Left ventricle myocardium inferior (tissue), 1 donor: ENCODE results near the gene PTEN. TPM values are rescaled to one million over a fixed set of nuclear protein-coding genes. Genes with fewer than 3 reads are reported as not detected.
A peak's percentile ranks its signal among the peaks of the same experiment; 100 is the strongest.

ENCODE experiments used
- DNase-seq: peaks from one replicate; pipeline ENCODE4 v3.0.0-alpha.2; 2020
- H3K27ac ChIP-seq: fragments of 200-600 bp; replicated peaks from 2 replicates; pipeline ENCODE4 v1.8.0; 2021
- H3K27me3 ChIP-seq: fragments of 200-600 bp; 2 replicates; pipeline ENCODE4 v1.8.0; 2021; ENCODE audit warnings: low read depth
- H3K36me3 ChIP-seq: fragments of 200-600 bp; 2 replicates; pipeline ENCODE4 v1.8.0; 2021
- H3K4me1 ChIP-seq: fragments of 200-600 bp; 2 replicates; pipeline ENCODE4 v1.8.0; 2021
- H3K4me3 ChIP-seq: fragments of 200-600 bp; 2 replicates; pipeline ENCODE4 v1.8.0; 2021; ENCODE audit warnings: mild to moderate bottlenecking, moderate library complexity
- H3K9me3 ChIP-seq: fragments of 200-600 bp; replicated peaks from 2 replicates; pipeline ENCODE4 v1.8.0; 2021
- intact Hi-C: fragments of 100-400 bp; cut with micrococcal nuclease; formaldehyde crosslinking; loops from one replicate; pipeline ENCODE4 v1.11.0; 2022
- long read RNA-seq: library from polyadenylated mRNA; unstranded; transcript quantifications from one replicate; pipeline ENCODE4 v2.0.0, GENCODE V29; 2021
- total RNA-seq: library from RNA; stranded (reverse); fragmentation: NEBNext Ultra II Directional; extraction: Animal tissue kit (Norgen Biotek cat#: 25700); gene quantifications from one replicate; pipeline ENCODE4 v1.2.1, GENCODE V29; 2021
- TF ChIP-seq, protein P1 (sequence below): fragments of 200-600 bp; IDR thresholded peaks from 2 replicates; pipeline ENCODE4 v1.8.0; 2021; ENCODE audit warnings: antibody characterized with exemption, mild to moderate bottlenecking, borderline replicate concordance
- donor health status: DM: no; HTN: yes; CAD: no; lungs with severe emphysema.

Gene PTEN
- total RNA-seq, result 49.9 TPM
- long read RNA-seq, full-length matches to known transcripts, result 74 of 95 reads
- long read RNA-seq, partial matches to known transcripts, result 3 of 95 reads
- long read RNA-seq, other reads (novel, unspliced or antisense), result 18 of 95 reads

- TF ChIP-seq, protein P1, sequence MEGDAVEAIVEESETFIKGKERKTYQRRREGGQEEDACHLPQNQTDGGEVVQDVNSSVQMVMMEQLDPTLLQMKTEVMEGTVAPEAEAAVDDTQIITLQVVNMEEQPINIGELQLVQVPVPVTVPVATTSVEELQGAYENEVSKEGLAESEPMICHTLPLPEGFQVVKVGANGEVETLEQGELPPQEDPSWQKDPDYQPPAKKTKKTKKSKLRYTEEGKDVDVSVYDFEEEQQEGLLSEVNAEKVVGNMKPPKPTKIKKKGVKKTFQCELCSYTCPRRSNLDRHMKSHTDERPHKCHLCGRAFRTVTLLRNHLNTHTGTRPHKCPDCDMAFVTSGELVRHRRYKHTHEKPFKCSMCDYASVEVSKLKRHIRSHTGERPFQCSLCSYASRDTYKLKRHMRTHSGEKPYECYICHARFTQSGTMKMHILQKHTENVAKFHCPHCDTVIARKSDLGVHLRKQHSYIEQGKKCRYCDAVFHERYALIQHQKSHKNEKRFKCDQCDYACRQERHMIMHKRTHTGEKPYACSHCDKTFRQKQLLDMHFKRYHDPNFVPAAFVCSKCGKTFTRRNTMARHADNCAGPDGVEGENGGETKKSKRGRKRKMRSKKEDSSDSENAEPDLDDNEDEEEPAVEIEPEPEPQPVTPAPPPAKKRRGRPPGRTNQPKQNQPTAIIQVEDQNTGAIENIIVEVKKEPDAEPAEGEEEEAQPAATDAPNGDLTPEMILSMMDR, result no peak
- no peaks in the 10 kb centered on the region for H3K9me3 ChIP-seq
Observed at GRCh38 chr10:87863053-87863943, at the start of gene PTEN, which contains the start of gene KLLN. Gene PTEN (plus strand): TSS chr10:87863625. CDS start chr10:87864470, 845 bp downstream. Gene KLLN (minus strand): TSS chr10:87863533. CDS start chr10:87862487, 1,046 bp downstream.

GRCh38 chr10:87816163-87816897 is 47.1 kb upstream of the PTEN start:
- TF ChIP-seq, protein P1, result no peak
- H3K27me3 ChIP-seq, result no peaks in the 10 kb centered on the region
- H3K4me1 ChIP-seq, result peaks cover 38% of the 10 kb centered on the region
- no peaks in the 10 kb centered on the region for H3K9me3 ChIP-seq
- peaks cover 24% of the 10 kb centered on the region for H3K36me3 ChIP-seq
- intact Hi-C loops, result no loop called here
- peak overlapping the region; percentile 81 for H3K4me3 ChIP-seq
- no peak for DNase-seq
- peak overlapping the region; percentile 91 for H3K27ac ChIP-seq

More at GRCh38 chr10:87863053-87863943, at the start of gene PTEN, which contains the start of gene KLLN:
- intact Hi-C loops, result loop anchor here (10.0 kb wide), 3 partner anchors 92 to 392 kb away; no protein-coding TSS in a partner anchor
- H3K4me1 ChIP-seq, result peaks cover 72% of the 10 kb centered on the region
- no peaks in the 10 kb centered on the region for H3K27me3 ChIP-seq
- DNase-seq, result peak; percentile 93
- peak within 1 kb of the TSS; percentile 86 for H3K4me3 ChIP-seq
- H3K36me3 ChIP-seq, result no peaks in the 10 kb centered on the region
- H3K27ac ChIP-seq, result peak within 1 kb of the TSS; percentile 100

DNA sequence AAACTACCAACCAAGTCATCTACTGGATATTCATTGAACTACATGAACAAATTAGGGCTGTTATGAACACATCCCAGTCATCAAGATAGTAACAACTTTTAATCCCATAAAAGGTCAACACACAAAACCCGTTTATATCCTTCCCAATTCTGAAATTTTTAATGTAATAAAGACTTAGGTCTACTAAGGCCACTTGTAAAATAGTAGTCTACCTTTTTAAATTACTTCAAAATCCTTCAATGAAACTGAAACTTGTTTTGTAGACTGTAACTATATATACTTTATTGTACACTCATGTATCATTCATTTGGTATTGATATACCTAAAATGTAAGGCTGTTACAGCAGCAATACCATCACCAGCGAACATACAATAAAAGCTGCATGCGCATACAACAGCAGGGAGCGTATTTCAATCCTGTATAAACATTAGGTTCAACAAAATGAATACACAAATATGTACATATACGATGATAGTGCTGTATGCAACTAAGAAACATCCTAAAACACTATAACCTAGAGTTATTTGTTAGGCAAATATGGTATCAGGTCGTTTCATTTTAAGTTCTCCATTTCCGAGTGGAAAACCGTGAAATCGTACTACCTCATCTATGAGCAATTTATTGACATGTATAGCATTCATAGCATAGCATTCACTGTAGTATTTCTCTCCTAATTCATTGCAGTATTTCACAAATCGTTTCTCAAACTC is 46.4 kb upstream of the PTEN start:
- TF ChIP-seq, protein P1, result no peak
- no peaks in the 10 kb centered on the region for H3K9me3 ChIP-seq
- peak overlapping the region; percentile 81 for H3K4me3 ChIP-seq
- peak overlapping the region; percentile 91 for H3K27ac ChIP-seq
- no peaks in the 10 kb centered on the region for H3K27me3 ChIP-seq
- H3K4me1 ChIP-seq, result peaks cover 38% of the 10 kb centered on the region
- peaks cover 17% of the 10 kb centered on the region for H3K36me3 ChIP-seq
- DNase-seq, result no peak
- intact Hi-C loops, result no loop called here

DNA sequence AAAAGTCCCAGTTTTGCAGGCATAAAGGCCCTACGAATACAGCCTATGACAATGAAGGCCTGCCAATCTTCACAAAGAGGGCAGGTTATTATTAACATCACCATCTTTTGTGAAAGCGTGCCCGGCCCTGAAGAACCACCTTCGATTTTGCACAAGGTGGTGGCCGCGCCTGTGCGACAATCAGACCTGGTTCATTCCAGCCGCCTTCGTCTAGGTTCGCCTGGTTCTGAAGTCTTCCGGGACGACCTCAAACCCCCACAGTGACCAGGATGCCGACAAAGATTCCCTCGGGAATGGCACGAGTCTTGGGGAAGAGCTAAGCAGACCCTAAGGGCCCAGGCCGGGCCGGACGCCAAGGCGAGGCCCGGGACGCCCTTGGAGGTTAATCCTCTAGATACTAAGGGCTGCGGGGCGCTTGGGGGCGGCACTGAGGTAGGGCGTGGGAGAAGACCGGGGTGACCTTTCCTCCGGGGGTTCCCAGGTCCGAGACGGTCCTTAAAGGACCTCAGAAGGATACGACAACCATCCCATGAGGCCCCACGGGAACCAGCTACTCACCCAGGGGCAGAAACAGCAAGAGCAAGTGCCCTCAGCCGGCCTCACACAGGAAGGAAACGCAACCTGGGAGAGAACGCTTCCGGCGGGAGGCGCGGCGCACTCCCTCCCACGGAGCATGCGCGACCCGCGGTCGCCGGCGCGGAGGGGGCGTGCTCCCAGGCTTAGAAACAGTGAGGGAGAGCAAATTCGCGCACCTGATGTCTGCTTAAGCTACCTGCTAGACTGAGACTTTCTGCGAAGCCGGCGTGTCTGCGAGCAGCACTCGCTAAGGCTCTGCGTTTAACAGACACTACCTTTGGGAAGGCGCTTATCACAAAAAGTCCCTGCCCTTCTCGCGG is 45.6 kb upstream of the PTEN start, which contains the start of gene ATAD1:
TSS of gene ATAD1 (minus strand) at position 618 of the 896 bp plus-strand sequence. CDS start 3,627 bp downstream, outside the sequence.
- H3K9me3 ChIP-seq, result no peaks in the 10 kb centered on the region
- intact Hi-C loops, result no loop called here
- TF ChIP-seq, protein P1, result peak; percentile 43

More for the DNA sequence above, 45.6 kb upstream of the PTEN start, which contains the start of gene ATAD1:
- Histone ChIP-seq H3K27ac (peak within 1 kb of the TSS; percentile 91), H3K36me3 (peaks cover 9% of the 10 kb centered on the region), H3K4me3 (peak within 1 kb of the TSS; percentile 81), H3K27me3 (no peaks in the 10 kb centered on the region), H3K4me1 (peaks cover 38% of the 10 kb centered on the region)
- peak; percentile 85 for DNase-seq
